ENCODE data around the gene SASH1.

DNA sequence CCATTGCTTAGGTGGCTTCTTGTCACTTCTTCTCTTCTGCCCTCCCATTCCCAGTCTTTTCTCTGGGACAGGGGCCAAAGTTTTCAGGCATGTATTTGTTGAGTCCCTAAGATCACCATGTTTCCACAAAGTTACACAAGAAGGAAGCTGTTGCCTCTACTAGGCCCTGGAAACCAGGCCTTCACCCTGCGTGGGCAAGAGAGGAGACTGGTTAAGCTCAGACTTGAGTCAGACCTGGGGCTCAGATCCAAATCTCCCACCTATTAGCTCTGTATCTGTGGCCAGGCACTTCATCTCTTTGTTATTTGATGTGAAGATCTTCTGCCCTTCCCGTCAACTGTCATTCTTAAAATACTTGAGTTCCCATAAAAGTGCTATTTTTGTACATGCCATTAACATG is 154.6 kb downstream of the SASH1 start:
- TF ChIP-seq ZNF232 (CRISPR knock-in tag; IDR thresholded peaks at IDR 0.05) (no peak), ZNF532 (CRISPR knock-in tag; IDR thresholded peaks at IDR 0.05; ENCODE audit: borderline replicate concordance) (no peak), NFE2L1 (CRISPR knock-in tag; IDR thresholded peaks at IDR 0.05) (no peak), ZNF263 (CRISPR knock-in tag; IDR thresholded peaks at IDR 0.05; ENCODE audit: low read depth) (no peak)
- TF ChIP-seq, protein P1, sequence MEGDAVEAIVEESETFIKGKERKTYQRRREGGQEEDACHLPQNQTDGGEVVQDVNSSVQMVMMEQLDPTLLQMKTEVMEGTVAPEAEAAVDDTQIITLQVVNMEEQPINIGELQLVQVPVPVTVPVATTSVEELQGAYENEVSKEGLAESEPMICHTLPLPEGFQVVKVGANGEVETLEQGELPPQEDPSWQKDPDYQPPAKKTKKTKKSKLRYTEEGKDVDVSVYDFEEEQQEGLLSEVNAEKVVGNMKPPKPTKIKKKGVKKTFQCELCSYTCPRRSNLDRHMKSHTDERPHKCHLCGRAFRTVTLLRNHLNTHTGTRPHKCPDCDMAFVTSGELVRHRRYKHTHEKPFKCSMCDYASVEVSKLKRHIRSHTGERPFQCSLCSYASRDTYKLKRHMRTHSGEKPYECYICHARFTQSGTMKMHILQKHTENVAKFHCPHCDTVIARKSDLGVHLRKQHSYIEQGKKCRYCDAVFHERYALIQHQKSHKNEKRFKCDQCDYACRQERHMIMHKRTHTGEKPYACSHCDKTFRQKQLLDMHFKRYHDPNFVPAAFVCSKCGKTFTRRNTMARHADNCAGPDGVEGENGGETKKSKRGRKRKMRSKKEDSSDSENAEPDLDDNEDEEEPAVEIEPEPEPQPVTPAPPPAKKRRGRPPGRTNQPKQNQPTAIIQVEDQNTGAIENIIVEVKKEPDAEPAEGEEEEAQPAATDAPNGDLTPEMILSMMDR (IDR thresholded peaks at IDR 0.05) = no peak

Measured in WTC11 (cell line).